MM.1S (cell line): ENCODE results near the gene ADCY5.
A peak's percentile ranks its signal among the peaks of the same experiment; 100 is the strongest.

Experiments used
- DNase-seq: peaks from one replicate; pipeline ENCODE4 v3.0.0-alpha.2; 2015
- H2AFZ ChIP-seq: fragments of 300-600 bp; sonication (generic); 2 replicates; pipeline ENCODE4 v1.6.0; 2016; ENCODE audit warnings: antibody characterized with exemption, low read length
- H3F3A ChIP-seq: fragments of 300-600 bp; sonication (generic); 2 replicates; pipeline ENCODE4 v1.6.1; 2016; ENCODE audit warnings: mild to moderate bottlenecking, antibody characterized with exemption, low read length, moderate library complexity, mixed read lengths; ENCODE audit not compliant: insufficient read depth
- H3K27ac ChIP-seq: fragments of 300-600 bp; sonication (generic); 2 replicates; pipeline ENCODE4 v1.5.1; 2016; ENCODE audit warnings: mild to moderate bottlenecking, low read length
- H3K27me3 ChIP-seq: fragments of 300-600 bp; sonication (generic); replicated peaks from 2 replicates; pipeline ENCODE4 v1.6.0; 2016; ENCODE audit warnings: low read length; ENCODE audit not compliant: insufficient read depth
- H3K36me3 ChIP-seq: fragments of 300-600 bp; sonication (generic); replicated peaks from 2 replicates; pipeline ENCODE4 v1.6.1; 2016; ENCODE audit warnings: mild to moderate bottlenecking, low read length, mixed read lengths; ENCODE audit not compliant: insufficient read depth
- H3K4me1 ChIP-seq: fragments of 300-600 bp; sonication (generic); 2 replicates; pipeline ENCODE4 v1.6.1; 2016; ENCODE audit warnings: low read length, mixed read lengths
- H3K4me2 ChIP-seq: fragments of 300-600 bp; sonication (generic); 2 replicates; pipeline ENCODE4 v1.6.0; 2016; ENCODE audit warnings: low read depth, low read length
- H3K4me3 ChIP-seq: fragments of 300-600 bp; sonication (generic); 2 replicates; pipeline ENCODE4 v1.5.1; 2016; ENCODE audit warnings: low read length, mixed read lengths
- H3K79me2 ChIP-seq: fragments of 300-600 bp; sonication (generic); 2 replicates; pipeline ENCODE4 v1.6.1; 2016; ENCODE audit warnings: mixed run types, low read length, mixed read lengths
- H3K9ac ChIP-seq: fragments of 300-600 bp; sonication (generic); 2 replicates; pipeline ENCODE4 v1.6.1; 2016; ENCODE audit warnings: low read length, mixed read lengths
- H3K9me2 ChIP-seq: fragments of 300-600 bp; sonication (generic); replicated peaks from 2 replicates; pipeline ENCODE4 v1.6.1; 2016; ENCODE audit warnings: mild to moderate bottlenecking, low read length, mixed read lengths; ENCODE audit not compliant: insufficient read depth
- H3K9me3 ChIP-seq: fragments of 300-600 bp; sonication (generic); replicated peaks from 2 replicates; pipeline ENCODE4 v1.6.1; 2016; ENCODE audit warnings: mild to moderate bottlenecking, low read length, mixed read lengths; ENCODE audit not compliant: insufficient read depth
- H4K20me1 ChIP-seq: fragments of 300-600 bp; sonication (generic); 2 replicates; pipeline ENCODE4 v1.6.1; 2016; ENCODE audit warnings: mild to moderate bottlenecking, low read length, moderate library complexity, mixed read lengths; ENCODE audit not compliant: insufficient read depth
- EZH2 ChIP-seq: fragments of 300-600 bp; sonication (generic); optimal IDR thresholded peaks from 2 replicates; pipeline ENCODE3; 2017; ENCODE audit warnings: low read depth, mild to moderate bottlenecking, antibody characterized with exemption, low read length, mixed read lengths
- EZH2phosphoT487 ChIP-seq: fragments of 300-600 bp; sonication (generic); IDR thresholded peaks from 2 replicates; pipeline ENCODE4 v1.6.1; 2018; ENCODE audit warnings: antibody characterized with exemption, low read length
- TF ChIP-seq, protein P1 (sequence below): fragments of 300-600 bp; sonication (generic); IDR thresholded peaks from 2 replicates; pipeline ENCODE4 v1.5.1; 2016; ENCODE audit warnings: antibody characterized with exemption, low read length, mixed read lengths

ADCY5 gene

DNA sequence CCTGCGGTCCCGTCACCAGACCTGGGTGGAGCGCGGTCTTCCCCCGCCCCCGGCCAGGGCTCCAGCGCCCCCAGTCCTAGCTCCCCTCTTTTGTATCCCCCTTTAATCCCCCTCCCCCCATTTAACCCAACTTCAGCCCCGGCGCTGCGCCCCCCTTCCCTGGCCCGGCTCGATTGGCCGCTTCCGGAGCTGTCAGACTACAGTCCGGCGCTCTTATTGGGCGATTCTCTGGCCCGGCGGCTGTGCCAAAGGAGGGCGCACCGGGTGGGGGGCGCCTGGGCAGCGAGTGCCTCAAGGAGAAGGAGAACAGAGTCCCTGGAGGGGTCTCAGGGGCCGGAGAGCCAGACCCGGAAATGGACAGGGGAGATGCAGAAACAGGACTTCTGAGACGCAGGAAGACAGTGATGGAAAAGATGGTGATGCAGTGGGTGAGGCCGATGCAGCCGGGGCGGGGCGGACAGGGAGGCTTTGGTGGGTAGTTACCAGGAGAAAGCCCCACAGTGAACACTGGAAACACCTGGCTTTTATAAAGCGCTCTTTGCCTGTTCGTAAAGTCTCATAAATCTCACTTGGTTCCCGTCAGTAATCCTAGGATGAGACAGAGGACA, 1.2 kb upstream of the ADCY5 start:
- no peak overlapping the region; the same call in 1 of the 2 replicates for H3K4me3 ChIP-seq
- peaks cover 8% of the 10 kb centered on the region for H3K27me3 ChIP-seq

DNA sequence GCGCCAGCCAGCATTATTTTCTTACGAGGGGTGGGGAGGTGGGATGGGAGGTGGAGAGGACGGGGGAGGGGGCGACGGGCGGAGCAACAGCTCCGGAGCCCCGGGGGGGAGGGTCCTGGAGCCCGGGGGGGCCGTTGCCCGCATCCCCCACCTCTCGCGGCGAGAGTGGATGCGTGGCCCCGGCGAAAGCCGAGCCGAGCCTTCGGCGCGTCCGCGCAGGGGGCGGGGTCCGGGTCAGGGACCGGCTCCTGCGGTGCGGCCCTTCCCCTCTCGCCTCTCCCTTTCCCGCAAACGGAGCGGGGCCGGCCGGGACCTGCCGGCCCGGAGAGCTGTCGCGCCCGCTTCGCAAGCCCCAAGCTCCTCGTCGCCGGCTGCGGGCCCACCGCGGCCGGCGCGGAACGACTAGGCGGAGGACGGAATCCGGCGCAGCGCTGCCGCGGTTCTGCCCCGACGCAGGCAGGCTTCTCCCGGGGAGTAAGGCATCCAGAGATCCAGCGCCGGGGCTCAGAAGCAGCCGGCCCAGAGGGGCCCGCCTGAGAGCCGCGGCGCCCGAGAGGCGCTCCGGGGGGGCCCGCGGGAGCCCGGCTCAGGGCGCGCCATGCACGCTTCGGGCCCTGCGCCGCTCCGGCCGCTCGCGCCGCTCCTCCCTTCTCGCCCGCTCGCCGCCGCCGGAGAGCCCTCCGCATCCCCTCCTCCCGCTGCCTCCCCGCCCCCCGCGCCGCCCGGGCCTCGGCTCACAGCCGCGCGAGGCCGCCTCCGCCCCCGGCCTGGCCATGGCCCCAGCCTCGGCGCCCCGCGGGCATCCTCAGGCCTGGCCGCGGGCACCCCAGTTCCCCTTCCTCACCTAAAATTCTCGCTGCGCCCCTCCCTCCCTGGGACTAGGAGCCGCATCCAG, 459 bp upstream of the ADCY5 start:
- H3K4me2 ChIP-seq = peak overlapping the region; percentile 68
- no peaks in the 10 kb centered on the region for H3K36me3 ChIP-seq
- 0 out of 2 replicates have a peak overlapping the region, but pooled peaks have one; percentile 15 for H2AFZ ChIP-seq
- no peaks in the 10 kb centered on the region for H3K9me3 ChIP-seq
- no peaks in the 10 kb centered on the region for H3K4me1 ChIP-seq
- no peaks in the 10 kb centered on the region for H3K9me2 ChIP-seq
- TF ChIP-seq EZH2 (no peak), EZH2phosphoT487 (no peak)
- TF ChIP-seq, protein P1, sequence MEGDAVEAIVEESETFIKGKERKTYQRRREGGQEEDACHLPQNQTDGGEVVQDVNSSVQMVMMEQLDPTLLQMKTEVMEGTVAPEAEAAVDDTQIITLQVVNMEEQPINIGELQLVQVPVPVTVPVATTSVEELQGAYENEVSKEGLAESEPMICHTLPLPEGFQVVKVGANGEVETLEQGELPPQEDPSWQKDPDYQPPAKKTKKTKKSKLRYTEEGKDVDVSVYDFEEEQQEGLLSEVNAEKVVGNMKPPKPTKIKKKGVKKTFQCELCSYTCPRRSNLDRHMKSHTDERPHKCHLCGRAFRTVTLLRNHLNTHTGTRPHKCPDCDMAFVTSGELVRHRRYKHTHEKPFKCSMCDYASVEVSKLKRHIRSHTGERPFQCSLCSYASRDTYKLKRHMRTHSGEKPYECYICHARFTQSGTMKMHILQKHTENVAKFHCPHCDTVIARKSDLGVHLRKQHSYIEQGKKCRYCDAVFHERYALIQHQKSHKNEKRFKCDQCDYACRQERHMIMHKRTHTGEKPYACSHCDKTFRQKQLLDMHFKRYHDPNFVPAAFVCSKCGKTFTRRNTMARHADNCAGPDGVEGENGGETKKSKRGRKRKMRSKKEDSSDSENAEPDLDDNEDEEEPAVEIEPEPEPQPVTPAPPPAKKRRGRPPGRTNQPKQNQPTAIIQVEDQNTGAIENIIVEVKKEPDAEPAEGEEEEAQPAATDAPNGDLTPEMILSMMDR = no peak
- H3K4me3 ChIP-seq = peak overlapping the region; percentile 41; the same call in 1 of the 2 replicates
- no peaks in the 10 kb centered on the region for H4K20me1 ChIP-seq
- no peak overlapping the region for H3K9ac ChIP-seq
- no peaks in the 10 kb centered on the region for H3F3A ChIP-seq
- DNase-seq = peak; percentile 7
- peaks cover 8% of the 10 kb centered on the region for H3K27me3 ChIP-seq
- no peak overlapping the region for H3K27ac ChIP-seq
- no peaks in the 10 kb centered on the region for H3K79me2 ChIP-seq

More for the DNA sequence above, 1.2 kb upstream of the ADCY5 start:
- Histone ChIP-seq H3F3A (no peaks in the 10 kb centered on the region), H4K20me1 (no peaks in the 10 kb centered on the region), H3K36me3 (no peaks in the 10 kb centered on the region), H3K79me2 (no peaks in the 10 kb centered on the region), H2AFZ (0 out of 2 replicates have a peak overlapping the region, but pooled peaks have one; percentile 15), H3K27ac (no peak overlapping the region), H3K4me2 (peak overlapping the region; percentile 47; the same call in 1 of the 2 replicates), H3K4me1 (no peaks in the 10 kb centered on the region), H3K9me2 (no peaks in the 10 kb centered on the region), H3K9ac (no peak overlapping the region), H3K9me3 (no peaks in the 10 kb centered on the region)
- DNase-seq = no peak
- TF ChIP-seq EZH2phosphoT487 = no peak
- TF ChIP-seq EZH2 = no peak
- TF ChIP-seq, protein P1 = no peak

DNA sequence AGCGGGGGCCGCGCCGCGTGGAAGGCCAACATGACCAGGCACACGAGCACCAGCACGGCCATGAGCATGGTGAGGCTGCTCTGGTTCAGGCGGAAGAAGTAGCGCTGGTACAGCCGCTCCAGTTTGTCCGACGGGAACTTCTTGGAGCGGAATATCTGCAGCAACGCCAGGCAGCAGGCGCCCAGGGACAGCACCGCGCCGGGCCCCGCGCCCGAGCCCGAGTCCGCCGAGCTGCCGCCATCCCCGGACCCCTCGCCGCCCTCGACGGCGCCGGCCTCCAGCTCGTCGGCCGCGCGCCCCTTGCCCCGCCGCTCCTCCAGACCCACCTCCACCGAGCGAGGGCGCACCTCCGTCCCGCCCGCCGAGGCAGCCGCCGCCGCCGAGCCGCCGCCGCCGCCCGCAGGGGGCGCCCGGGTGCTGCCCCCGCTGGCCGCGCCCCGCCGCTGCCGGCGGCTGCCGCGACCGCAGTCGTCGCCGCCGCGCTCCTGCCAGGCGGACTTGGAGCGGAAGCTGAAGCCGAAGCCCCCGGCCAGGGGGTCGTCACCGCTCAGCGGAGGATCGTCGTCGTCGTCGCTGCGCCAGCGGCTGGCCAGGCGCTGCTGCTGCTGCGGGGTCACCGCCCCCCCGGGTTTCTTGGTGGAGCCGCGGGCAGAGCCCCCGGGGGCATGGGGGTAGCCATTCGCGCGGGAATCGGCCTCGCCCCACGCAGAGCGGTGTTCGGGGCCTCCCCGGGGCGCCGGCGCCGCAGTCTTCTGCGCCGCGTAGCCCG, 957 bp downstream of the ADCY5 start:
- Histone ChIP-seq H3K4me2 (no peak overlapping the region), H3F3A (no peaks in the 10 kb centered on the region), H3K9me3 (no peaks in the 10 kb centered on the region), H3K4me1 (no peaks in the 10 kb centered on the region), H3K9me2 (no peaks in the 10 kb centered on the region), H2AFZ (no peak overlapping the region), H3K27ac (no peak overlapping the region), H3K36me3 (no peaks in the 10 kb centered on the region), H3K9ac (no peak overlapping the region), H3K79me2 (no peaks in the 10 kb centered on the region), H3K4me3 (no peak overlapping the region), H4K20me1 (no peaks in the 10 kb centered on the region), H3K27me3 (peaks cover 8% of the 10 kb centered on the region)
- no peak for TF ChIP-seq EZH2
- TF ChIP-seq EZH2phosphoT487 = no peak
- TF ChIP-seq, protein P1 = no peak
- DNase-seq = no peak
